ENCODE results near the gene KIRREL3.

KIRREL3 gene

DNA sequence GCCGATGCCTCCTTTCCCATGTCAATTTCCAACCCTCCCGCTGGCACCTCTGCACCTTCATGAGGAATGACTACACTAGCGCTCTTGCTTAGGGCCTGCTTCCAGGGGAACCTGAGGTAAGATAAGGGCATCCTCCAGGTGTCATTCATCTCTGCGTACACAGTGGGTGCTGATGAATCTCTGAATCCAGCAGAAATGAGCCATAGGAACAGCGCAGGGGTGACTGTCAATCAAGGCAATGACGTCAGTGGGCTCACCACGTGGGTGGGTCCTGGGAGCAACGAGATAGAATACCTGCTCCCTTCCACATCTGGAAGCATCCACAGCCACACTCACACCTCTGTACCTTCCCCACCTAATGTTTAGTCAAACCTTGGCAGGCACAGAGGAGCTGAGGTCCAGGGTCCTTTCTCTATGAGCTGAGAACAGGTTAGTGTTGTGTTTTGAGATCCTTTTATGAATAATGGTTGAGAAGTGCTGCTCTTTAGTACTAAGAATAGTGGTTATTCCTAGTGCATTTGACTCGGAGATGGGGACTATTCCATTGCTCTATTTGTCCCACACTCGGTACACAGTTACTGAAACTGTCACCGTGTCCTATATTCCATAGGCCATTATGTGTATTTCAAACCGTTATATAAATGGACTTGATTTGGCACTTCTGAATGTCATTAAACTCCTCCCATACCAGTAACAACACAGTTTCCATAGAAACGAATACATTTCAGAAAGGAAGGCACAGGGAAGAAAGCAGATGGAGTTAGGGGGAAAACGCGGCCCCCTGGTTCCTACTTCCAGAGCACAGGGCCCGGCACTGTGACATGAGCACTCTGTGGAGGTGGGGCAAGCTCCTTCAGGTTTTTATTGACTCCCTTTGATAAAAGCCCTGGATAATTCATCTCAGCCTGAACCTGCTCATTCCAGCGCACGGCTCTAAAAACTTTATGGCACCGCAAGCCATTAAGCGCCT, 451.7 kb downstream of the KIRREL3 start:
- no peak for DNase-seq

- no peak for DNase-seq
These were observed 452.9 kb downstream of the KIRREL3 start for GRCh38 chr11:126547691-126548090.

- DNase-seq: no peak
These were observed 453.4 kb downstream of the KIRREL3 start for GRCh38 chr11:126547161-126547560.

DNA sequence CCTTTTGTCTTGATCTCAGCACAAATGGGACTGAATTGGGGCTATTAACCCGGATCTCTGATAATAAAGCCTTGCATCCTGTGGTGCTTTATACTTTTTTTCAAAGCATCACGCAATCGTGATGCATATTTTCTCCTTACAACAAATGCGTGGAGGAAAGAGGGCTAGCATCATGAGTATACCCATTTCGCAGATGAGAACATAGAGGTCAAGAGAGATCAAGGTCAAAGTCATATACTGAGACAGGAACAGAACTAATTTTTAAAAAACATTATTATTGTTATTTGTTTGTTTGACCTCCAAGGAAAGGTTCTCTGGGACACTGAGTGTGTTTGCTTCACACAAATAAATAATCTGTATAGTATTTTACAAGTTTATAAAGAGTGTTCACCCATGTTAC, 453.9 kb downstream of the KIRREL3 start:
- no peak for DNase-seq

- no peak for DNase-seq
These were observed 454.4 kb downstream of the KIRREL3 start for GRCh38 chr11:126546191-126546590.

- no peak for DNase-seq
These were observed 455.5 kb downstream of the KIRREL3 start for GRCh38 chr11:126545057-126545555.

GRCh38 chr11:126544108-126545056, 456.2 kb downstream of the KIRREL3 start:
- DNase-seq: peak; percentile 73 to 89

- peak; percentile 46 to 74 for DNase-seq
These were observed 456.9 kb downstream of the KIRREL3 start for GRCh38 chr11:126543691-126544090.

DNA sequence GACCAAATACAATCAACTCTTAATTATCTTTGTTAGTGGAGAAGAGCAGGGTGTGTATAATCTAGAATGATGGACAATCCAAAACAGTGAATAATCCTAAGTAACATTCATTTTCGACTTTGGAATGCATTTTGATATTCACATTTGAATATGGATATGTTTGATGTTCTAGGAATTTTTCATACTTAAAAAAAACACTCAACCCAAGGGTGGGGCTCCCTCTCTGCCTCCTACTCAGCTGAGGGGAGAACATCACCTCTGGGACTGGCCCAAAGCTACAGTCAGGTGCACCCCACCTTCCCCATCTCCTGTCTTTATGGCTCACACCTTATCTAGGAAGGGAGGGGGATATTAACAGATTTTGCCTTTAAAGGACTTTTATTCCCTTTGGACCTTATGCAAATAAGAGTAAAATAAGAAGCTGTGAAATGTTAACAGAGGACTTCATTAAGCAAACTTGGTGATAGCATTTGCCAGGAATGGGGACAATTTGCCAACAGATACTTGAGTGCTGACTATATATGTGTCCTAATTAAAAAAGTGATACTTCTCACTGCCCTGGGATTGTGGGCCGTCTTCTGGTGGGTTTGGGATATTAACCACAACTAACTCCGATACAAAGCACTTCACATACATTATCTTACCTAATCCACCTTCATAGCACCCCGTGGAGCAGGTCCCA, 458.1 kb downstream of the KIRREL3 start:
- no peak for DNase-seq

DNA sequence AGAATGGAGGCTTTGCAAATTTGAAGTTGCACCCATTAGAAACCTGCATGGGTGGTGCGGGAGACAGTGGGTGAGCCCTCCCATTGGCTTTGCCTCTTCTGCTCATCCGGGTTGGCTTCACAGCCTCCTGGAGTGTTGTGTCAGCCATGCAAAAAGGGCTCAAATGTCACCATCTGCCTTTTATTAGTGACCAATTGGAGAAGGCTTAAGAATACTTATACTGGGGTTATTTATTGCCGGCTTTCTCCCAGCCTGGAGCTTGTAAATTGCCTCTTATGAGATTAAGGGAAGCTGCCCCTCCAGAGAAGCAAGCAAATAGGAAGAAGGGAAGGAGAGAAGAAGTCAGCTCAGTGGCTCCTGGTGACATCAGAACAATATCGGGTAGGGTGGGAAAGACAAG, 462.5 kb downstream of the KIRREL3 start:
- no peak for DNase-seq

GRCh38 chr11:126537492-126537891, 463.1 kb downstream of the KIRREL3 start:
- DNase-seq: no peak

- DNase-seq: no peak
These were observed 466.3 kb downstream of the KIRREL3 start for GRCh38 chr11:126534141-126534805.

- no peak for DNase-seq
These were observed 467.0 kb downstream of the KIRREL3 start for GRCh38 chr11:126533560-126533959.

DNA sequence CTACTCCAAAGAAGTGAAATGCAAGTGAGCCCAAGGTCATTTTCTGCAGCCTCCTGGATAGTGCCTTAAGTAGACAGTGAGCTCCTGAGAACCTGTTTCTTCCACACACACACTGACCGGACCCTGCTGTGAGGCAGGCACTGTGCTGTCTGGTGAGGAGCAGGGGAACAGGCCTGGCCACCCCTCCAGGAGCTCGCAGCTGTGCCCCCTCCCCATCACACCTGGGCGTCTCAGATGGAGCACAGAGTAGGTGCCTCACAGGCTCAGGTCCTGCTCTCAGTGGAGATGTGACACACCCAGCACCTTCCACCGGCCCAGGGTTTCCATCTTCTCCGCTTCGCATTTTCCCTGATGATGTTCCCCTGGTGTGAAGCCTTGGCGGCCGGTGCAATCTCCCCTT, 470.2 kb downstream of the KIRREL3 start:
- no peak for DNase-seq

DNA sequence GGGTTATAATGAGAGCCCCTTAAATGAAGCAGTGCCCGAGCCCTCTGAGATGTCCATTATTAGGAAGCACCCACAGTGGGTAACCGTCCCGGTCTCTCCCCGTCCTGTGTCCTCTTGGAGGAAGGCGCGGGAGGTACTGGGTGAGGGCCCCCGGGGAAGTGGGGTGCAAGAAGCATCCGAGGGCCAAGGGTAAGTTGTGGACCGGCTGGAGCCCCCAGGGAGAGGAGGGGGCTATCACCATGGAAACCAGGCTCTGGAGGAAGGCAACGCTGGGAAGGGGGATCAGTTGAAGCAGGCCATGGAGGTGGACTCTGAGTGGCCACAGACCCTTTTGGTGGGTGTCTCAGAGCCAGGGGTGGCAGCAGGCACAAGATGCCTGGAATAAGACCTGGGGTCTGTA, 471.5 kb downstream of the KIRREL3 start:
- DNase-seq: no peak

DNA sequence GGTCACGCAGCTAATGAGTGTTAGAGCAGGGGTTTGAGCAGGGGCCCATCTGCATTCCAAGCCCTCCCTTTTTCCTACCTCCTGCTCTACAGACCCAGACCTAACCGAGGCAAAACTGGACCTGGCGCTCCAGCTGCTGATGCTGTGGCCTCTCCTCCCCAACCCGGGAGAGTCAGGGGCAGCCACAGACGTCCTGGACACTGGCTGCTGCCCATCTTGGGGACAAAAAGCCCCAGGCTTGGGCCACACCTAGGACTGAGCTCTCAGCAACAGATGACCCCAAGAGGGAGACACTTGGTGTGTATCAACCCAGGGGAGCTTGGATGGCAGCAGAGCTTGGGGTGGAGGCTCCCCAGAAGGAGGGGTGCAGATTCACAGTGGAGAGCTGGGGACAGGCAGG, 472.5 kb downstream of the KIRREL3 start:
- no peak for DNase-seq

DNA sequence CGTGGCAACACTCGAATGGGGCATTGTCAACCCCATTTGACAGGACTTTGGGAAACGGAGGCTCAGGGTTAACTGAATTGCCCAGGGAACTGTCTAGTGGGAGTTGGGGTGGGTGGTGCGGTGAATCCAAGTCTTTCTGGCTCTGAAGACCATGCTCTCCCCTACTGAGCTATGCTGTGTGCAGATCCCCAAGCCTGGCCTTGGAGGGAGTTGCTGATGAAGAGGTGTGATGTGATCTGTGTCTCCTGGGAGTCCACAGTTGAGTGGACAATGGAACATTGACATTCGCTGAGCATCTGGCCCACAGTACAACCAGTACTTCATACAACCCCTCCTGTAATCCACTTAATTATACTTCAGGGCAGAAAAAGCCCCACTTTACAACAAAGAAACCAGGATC, 472.9 kb downstream of the KIRREL3 start:
- DNase-seq: no peak

GRCh38 chr11:126526471-126526870, 474.1 kb downstream of the KIRREL3 start:
- no peak for DNase-seq

GRCh38 chr11:126525702-126526101, 474.9 kb downstream of the KIRREL3 start:
- DNase-seq: no peak

- no peak for DNase-seq
These were observed 475.4 kb downstream of the KIRREL3 start for GRCh38 chr11:126525216-126525615.

- no peak for DNase-seq
These were observed 476.9 kb downstream of the KIRREL3 start for GRCh38 chr11:126523441-126524205.

Measured in NCI-H2081 (cell line).